HG03139 (cell line): ENCODE results near the gene SLIT1.

Experiments used
- ATAC-seq: cut with Tn5 transposase; IDR thresholded peaks from one replicate; pipeline ENCODE4 v1.9.1; 2021; ENCODE audit not compliant: unreplicated experiment

SLIT1 gene

DNA sequence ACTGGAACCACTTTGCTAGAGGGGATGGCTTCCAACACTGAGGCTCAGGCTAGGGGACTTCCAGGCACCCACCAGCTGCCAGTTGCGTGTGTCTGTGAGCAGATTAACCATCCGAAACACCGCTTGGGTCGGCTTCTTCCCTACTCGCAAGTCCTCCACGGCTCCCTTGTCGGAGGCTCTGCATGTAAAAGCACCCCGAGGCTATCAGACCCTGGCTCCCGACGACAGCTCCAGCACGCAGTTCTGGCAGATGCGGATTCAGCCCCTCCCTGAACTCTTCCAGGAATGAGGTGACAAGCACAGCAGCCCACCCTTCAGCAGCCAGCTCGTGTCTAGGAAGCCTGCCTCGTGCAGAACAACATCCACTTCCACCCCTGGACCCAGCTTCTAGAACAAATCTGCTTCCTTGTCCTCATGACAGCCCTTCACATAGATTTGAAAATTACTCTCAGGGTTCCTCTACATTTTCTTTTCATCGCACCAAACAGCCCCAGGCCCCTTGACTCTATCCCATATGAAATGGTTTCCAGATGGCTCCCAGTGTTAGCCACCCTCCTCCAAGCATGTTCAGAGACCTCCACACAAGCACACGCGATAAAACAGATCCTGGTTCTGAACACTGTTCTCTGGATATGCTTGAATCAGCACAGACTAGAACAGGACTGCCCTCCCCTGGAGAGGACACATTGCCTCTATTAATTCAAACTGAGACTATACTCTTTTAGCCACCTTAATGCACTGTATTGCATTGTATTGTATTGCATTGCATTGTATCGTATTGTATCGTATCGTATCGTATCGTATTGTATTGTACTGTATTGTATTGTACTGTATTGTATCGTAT lies 44.6 kb downstream of the SLIT1 start:
- ATAC-seq, result no peak

DNA sequence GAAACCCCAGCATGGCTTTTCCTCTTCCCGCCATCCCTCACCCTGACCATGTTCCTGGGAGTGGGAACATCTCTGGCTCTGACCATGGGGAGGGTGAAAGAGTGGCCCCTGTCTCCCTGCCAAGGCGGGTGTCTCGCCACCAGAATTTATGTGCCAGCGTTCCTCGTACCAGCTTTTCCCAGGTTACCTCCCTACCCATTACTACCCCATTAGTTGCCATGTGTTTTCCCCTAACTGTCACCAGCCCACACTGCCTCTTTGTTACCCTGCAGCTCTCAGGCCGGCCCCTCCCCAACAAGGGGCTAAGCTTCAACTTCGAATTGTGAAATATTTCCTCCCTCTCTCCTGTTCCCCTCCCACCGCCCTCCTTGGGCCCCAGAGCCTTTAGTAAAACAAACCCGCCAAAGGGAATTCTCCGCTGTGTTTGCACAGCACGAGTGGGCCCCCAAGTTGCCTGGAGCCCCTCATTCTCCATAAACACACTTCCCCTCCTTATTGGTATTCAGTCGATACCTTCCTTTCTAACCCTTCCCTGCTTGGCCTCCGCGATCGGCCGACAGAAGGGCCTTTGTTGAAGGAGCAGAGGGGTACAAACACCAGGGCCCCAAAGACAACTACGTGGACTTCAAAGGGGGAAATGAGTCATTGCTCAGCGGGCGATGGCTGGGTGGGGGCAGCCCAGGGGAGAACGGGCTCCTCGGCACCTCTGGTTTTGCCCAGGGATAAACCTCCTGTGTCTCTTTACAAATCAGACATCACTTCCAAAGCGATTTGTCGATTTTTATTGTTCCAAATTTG lies 45.5 kb downstream of the SLIT1 start:
- ATAC-seq, result no peak

DNA sequence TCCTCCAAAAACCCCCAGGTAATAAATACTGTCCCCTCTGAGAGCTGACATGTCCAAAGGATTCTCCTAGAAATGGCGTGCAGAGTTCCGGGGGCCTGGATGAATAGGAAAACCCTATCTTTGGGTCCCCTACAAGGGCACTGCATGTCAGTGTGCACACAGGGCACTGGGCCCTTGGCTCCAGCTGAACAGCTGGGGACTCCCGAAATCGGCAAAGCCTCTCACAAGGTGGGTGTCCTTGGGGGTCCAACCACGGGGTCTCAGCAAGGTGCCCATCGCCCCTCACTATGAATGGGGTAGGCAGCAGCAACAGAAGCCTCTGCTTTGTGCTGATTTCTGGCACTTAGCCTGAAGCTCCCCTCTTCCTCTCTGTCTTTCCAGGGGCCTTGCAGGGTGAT lies 46.1 kb downstream of the SLIT1 start:
- ATAC-seq, result no peak

DNA sequence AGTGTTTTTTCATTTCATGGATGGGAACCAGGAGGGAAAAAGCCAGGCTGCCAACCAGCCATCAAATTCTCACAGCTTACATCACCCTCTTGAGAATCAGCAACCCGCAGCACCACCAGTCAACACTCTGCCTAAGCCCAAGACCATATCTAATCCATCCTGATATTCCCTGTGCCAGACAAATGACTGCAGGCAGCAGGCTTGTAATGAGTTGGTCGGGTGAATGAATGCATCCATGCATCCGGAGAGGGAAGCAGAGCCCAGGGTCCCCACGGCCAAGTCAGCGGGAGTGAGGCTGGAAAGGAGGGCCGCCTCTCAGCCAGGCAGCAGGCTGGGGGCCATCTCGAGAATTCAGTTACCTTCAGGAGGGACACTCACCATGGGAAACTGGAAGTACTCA lies 46.9 kb downstream of the SLIT1 start:
- no peak for ATAC-seq

DNA sequence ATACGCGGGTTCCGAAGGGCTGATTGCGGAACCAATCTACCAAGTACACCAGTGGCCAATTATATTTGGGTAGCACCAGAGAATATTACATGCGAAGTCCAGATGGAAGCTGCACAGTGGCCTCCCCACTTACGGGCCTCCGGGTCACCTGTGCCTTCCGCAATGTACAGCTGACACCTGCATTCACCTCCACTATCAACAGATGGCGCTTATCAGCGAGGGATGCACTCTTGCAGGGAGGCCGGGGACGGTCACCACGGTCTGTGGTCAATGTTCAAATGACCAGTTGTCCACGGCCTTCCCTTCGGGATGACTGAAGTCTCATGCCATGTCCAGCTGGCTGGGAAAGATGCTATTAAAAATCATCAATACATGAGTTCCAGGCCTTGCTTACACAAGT lies 47.6 kb downstream of the SLIT1 start:
- no peak for ATAC-seq

DNA sequence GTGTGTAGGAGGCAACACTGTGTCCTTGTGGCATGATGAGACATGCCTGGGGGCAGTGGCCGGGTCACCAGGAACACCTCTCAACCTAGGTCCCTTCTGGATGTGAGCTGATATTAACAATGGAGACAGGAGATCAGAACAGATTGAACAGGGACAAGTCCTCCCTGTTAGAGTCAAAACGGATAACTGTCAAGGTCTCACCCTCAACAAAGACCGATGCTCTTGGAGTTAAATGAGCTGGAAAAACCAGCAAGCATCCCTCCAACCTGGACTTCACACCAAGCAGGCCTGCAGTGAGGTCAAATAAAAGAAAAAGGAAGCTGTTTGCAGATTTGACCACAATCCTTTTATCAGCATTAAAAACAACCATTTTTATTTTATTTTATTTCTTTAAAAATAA lies 49.0 kb downstream of the SLIT1 start:
- ATAC-seq, result no peak

DNA sequence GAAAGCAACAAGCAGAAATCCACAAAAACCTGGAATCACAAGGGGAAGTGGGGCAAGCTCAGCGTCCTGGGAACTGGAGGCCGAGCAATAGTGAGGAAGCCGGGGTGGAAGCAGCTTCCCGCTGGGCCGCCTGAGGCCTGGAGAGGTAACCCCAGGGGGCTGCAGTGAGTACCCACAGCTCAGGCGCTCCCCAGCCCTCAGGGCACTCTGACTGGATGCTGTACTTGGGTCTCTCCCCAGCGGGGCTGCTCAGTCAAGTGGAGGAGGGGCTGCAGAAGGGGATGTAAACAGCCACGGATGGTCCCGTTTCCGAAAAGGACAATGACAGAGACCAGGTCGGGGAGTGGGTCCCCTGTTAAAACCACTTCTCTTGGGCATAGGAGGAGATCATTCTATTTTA lies 50.3 kb downstream of the SLIT1 start:
- ATAC-seq, result no peak

DNA sequence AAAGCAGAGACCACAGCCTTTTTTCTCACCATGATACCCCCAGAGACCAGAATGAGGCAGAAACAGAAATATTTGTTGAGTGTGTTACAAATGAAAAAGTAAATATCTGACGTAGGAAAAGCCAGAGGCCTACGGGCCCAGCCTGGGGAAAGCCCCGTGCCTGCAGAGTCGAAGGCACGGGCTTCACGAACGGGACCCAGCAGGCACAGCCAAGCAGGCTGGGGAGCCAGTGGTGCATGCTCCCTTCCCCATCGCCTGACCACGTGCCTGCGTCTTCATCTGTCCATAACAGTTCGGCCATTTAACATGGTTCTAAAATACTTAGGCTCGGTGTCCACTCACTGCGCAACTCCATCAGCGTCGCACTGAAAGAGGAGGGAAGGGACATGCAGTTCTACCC lies 50.8 kb downstream of the SLIT1 start:
- ATAC-seq, result no peak

DNA sequence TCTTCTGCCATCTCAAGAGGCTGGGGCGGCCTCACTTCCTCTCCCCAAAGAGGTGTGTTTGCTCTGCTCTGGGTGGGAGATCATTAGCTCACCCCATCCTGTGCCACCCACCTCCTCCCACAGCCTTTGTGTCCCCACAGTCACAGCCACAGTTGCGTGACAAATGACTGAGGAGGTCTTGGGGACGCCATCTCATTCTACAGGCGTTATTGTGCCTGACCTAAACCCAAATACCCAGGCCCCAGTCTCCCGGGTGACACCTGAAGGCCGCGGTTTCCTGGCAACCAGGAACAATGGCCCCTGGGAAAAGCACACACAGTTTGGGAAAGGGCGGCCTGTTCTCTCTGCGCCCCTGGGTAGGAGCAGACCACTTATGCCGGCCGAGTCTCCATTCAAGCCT lies 51.6 kb downstream of the SLIT1 start:
- ATAC-seq, result no peak

DNA sequence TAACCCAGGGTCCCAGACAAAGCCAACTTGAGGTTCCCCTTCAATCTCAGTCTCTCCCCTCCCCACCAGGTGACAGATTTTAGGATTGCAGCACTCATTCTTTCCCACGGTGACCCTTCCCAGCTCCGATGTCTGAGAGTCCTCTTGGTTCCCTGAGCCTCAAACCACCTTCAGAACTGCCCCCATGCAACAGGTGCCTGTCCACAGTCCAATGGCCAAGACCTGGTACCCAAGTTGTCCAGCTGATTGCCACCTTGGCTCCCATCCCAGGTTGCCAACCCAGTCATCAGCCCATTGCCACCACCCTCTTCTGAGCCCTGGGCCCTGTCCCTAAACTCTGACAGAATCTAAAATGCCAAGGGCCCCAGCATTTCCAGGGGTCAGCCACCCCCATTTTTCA lies 53.5 kb downstream of the SLIT1 start:
- no peak for ATAC-seq

DNA sequence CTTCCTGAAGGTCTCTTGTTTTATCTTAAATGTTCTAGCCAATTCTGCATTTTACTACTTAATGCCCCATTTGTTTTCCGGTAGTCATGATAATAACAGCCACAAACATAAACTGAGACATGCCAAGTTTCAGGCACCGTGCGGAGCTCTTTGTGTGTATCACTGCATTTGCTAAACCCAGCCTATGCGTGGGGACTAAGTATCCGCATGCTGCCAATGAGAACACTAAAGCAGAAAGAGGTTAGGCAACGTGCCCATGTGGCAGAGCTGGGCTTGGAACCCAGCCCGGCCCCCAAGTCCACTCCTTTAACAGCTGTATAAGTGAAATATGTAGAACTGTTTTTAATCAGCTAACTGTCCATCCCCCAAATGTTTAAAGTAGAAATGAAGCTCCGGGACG lies 54.1 kb downstream of the SLIT1 start:
- ATAC-seq, result no peak

DNA sequence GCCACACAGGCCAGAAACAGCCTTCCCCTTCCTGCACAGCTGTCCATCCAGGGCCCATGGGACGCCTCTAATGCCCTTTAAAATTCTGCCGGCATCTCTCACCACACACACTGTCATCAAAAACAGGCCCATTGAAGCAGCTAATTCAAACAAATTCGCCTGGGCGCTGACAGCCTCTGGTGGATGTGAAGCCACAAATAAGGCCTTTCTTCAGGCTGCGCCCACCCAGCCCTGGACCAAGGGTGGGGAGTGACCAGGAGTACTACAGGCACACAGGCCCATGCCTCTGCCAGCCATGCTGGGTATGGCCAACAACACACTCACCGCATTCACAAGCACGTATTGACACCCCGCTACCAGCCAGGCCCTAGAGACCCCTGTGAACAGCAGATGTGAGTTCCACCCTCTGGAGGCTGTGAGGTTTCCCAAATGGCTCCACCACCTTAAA lies 54.6 kb downstream of the SLIT1 start:
- ATAC-seq, result no peak

DNA sequence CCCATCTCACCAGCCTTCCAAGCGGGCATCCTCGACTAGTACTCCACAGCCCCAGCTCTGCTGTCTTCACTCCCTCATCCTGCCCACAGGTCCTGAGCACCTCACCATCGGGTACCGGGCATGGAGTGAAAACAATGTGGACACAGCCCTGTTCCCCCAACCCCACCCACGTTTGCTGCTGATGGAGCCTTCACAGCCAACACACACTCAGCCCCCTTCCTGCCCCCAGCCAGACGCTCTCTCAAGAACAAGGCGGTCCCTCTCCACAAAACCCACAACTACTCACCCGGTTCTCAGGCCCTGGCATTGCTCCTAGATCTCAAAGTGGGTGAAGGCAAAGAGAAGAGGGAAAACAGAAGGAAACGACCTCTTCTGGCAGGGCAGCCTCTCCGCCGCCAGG lies 56.1 kb downstream of the SLIT1 start:
- ATAC-seq, result no peak

DNA sequence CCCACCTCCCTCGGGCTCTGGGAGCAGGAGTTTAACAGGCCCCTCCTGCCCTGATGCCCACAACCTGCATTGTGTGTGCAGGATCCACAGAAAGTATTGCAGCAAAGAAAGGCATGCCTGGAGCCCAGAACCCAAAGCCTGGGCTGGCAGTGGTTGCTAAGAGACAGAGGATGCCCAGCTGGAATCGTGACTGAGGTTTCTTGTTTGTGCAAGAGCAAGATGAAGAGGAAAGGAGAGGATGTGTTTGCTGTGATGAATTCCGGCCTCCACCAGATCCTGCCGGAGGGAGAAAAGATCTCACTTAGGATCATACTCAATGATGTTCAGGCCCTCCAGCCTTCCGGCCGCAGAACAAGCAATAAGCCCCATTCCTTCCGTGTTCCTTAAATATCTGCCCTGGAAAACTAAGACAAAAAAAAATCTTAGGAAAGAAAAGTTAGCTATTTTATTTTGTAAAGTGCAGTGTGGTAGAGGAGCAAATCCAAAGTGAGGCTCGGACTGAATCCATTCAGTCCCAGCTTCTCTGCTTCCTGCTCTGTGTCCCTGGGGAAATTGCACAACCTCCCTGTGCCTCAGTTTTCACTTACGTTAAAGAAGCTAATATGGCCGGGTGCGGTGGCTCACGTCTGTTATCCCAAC lies 57.1 kb downstream of the SLIT1 start:
- ATAC-seq, result no peak

DNA sequence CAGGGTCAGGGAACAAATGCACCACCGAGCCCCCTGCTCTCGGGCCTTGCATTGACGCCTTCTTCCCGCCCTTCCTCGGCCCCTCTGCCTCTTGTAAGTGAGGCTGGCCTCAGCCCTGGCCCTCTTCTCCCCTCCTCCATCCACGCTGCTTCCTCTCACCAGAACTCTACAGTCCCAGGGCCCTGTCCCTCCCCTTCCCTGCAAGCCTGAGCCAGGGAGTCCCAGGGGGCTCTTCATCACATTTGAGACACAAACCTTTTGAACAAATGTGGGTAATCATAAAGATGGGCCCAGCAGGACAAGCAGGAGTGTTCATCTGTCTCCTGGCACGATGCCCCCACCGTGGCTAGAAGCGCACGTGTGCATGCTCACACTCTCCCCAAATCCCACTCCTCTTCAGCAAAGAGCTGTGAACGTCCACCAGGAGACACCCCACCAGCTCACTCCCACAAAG lies 57.7 kb downstream of the SLIT1 start:
- no peak for ATAC-seq

DNA sequence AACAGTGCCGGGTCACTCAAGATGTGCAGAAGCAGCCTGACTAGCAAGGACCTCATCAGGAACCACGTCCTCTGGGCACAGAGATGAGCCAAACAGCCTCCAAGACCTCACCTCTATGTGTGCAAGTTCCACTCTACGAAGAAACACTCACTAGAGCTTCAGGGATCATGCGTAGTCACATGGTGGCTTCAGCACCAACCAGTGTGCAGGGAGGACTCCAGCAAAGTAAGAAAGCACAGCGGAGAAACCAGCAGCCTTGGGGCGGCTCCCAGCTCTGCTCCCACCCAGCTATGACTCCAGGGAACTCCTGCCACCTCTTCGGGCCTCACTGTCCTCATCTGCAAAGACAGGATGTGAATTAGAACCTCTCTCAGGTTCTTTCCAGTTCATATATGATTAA lies 58.2 kb downstream of the SLIT1 start:
- ATAC-seq, result no peak

DNA sequence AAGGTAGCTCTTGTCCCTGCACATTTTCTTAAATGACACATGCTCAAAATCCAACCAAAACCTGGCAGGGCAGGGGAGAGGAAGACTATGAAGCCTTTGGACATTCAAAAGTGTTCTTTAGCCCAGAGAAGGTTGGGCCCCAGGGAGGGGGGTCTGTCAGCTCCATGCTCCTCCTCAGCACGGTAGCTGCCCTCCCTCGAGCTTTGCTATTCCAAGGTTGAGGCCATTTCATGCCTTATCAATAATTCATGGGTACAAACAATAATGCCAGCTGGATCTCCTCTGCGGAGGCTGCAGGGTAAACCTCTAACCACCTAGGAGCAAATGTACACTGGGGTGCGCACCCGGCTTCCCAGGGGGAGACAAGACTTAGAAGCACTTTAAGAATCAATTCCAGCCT lies 61.5 kb downstream of the SLIT1 start:
- ATAC-seq, result no peak

DNA sequence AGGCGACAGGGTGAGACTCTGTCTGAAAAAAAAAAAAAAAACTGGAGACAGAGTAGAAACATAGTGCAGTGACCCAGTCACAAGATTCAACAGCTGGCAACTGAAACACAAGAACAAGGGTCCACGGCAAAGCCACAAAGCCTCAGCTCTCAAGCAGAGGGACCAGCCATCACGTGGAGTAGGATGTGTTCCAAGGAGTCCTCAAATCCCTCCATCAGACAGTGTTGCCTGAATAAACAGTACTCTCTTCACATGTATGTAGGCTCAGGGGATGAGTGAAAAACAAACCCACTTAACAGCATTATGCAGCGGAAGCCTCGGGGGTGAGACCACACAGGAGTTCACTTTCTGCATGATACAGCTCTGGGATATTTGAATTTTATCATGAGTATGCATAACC lies 62.0 kb downstream of the SLIT1 start:
- ATAC-seq, result no peak

DNA sequence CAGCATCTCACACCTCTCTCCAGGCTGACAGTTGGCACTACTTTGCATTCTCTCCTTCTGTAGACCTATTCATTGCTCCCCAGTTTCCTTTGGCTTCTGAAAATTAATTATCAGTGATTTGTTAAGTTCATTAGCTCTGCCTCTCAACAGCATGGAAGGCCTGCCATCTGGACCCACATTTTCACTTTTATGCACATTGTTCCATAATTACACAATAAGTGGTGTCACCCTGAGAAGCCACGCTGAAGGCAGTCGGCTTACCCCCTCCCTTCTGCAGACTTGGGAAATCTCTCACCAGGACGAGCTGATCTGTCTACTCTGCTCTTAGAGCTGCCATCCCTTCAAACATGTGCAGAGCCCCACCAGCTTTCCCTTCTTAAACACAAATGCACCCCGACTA lies 64.7 kb downstream of the SLIT1 start:
- ATAC-seq, result no peak

DNA sequence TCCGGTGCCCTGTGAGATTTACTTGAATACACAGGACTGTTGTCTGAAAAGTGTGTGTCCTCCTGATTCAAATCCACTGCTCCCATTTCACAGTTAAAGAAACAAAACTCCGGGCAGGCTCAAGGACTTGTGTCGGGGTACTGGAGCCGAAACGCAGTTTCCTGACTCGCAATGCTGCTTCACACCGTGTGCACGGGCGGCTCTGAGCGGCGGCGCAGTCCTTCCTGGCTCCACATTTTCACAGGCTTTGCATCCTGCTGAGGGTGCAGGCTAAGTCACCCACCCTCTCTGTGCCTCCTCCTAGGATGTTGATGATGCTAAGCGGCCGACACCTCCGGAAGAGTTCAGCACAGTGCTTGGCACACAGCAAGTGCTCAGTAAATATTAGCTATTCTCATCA lies 65.4 kb downstream of the SLIT1 start:
- no peak for ATAC-seq

DNA sequence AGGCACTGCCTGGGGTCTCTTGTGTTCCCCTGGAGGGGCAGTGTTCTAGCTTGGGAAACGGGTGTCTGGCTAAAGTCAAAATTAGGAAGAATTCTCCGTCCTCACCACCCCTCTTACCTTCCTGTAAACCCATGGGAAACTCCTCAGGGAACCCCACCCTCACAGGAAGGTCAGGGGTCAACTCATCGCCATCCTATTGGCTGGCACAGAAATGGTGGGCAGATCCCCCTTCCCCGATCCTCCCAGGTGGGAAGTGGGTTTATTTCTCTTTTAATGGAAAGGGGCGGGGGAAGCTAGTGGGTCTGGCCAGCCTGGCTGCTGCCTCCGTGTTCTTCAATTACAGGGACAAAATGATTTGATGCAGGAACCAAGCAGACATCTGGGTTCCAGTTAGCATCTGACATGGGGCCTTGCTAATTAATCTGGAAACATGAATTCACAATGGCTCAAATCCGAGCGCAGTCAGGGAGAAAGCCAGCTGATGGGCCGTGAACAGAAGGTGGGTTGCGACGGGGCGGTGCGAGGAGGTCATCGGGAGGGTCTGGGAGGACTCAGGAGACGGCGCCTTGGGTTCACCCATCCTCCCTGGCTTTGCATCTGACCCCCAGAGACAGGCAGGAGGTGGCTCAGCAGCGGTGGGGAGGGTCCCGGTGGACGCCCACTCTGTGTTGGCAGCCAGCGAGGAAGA lies 66.6 kb downstream of the SLIT1 start:
- ATAC-seq, result no peak
